Measurements from ENCODE around the gene TSG101. TPM values are rescaled to one million over a fixed set of nuclear protein-coding genes. Genes with fewer than 3 reads are reported as not detected.

Gene TSG101
- total RNA-seq, 2 donors from 2014 or later: 48.3 to 59.0 TPM

DNA sequence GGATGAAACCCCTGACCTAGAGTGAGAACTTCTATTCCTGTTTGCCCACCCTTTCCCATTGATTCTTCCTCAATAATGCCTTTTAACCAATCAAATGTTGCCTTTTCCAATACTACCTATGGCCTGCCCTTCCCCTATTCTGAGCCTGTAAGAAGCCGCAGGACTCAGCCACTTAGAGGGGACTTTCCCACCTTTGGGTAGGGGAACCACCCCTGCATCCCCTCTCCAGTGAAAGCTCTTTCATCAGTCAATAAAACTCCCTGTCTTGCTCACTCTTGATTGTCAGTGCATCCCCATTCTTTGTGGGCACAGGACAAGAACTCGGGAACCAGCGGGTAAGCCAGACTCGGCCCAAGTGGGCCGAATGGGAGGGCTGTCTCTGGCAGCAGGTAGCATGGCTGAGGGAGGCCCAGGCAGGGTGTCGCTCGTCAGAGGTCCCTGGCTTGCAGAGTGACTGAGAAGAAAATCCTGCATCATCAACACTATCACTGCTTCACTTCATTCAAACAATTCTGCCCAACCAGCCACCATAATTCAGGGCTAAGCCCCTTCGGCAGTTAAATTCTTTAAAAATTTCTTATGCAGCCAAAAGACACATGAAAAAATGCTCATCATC, 40.7 kb downstream of the TSG101 start:
- H3K27ac Mint-ChIP-seq: no peak overlapping the region

DNA sequence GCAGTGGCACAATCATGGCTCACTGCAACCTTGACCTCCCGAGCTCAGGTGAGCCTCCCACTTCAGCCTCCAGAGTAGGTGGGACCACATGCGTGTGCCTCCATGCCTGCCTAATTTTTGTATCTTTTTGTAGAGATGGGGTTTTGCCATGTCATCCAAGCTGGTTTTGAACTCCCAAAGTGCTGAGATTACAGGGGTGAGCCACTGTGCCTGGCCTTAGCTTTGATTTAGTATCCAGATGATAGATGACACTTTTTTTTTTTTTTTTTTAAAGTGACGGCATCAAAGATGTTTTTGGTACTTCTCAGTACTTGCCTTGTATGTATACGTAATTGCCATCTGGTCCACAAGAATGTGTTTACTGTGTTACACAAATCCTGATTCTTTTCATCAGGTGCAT, 47.7 kb downstream of the TSG101 start:
- Mint-ChIP-seq H3K27ac (no peak overlapping the region), H3K27me3 (ENCODE audit: low read depth) (no peaks in the 10 kb centered on the region), H3K36me3 (ENCODE audit: insufficient read depth in 2 of 2) (peaks cover 5 to 30% of the 10 kb centered on the region in 2 donors), H3K4me3 (no peak overlapping the region), H3K9me3 (no peaks in the 10 kb centered on the region), H3K4me1 (ENCODE audit: low read depth) (no peaks in the 10 kb centered on the region)
- no peak for DNase-seq
- ATAC-seq (replicated peaks in 1 of 2): no peak

More for the DNA sequence above, 40.7 kb downstream of the TSG101 start:
- Mint-ChIP-seq H3K9me3 (no peaks in the 10 kb centered on the region), H3K36me3 (ENCODE audit: insufficient read depth in 2 of 2) (peaks cover 4 to 33% of the 10 kb centered on the region in 2 donors), H3K4me1 (ENCODE audit: low read depth) (peaks cover 8% of the 10 kb centered on the region), H3K27me3 (ENCODE audit: low read depth) (no peaks in the 10 kb centered on the region), H3K4me3 (no peak overlapping the region)
- DNase-seq (no peak), ATAC-seq (replicated peaks in 1 of 2) (peak in 1 of 2 donors; percentile 36)

DNA sequence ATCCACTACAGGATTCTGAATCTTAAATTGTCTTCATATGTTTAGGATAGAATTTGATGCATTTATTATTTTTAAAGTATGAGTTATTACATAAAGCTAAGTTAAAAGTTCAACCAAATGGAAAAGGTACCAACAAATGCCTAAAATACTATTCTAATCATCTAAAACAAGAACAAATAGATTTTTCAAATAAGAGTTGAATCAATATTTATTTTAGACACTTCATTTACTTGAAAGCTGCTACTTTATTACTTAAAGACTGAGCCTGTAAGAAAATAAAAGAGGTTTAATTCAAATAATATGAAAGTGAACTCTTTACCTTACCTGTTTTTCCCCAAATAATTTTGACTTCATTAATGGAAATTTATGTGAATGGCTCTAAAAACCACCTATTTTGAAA, 54.2 kb downstream of the TSG101 start:
- Mint-ChIP-seq H3K4me1 (ENCODE audit: low read depth) (peaks cover 23% of the 10 kb centered on the region), H3K9me3 (no peaks in the 10 kb centered on the region), H3K27ac (no peak overlapping the region), H3K27me3 (ENCODE audit: low read depth) (no peaks in the 10 kb centered on the region), H3K4me3 (no peak overlapping the region), H3K36me3 (ENCODE audit: insufficient read depth in 2 of 2) (peaks cover 0 to 7% of the 10 kb centered on the region in 2 donors)
- DNase-seq: no peak
- no peak for ATAC-seq (replicated peaks in 1 of 2)

DNA sequence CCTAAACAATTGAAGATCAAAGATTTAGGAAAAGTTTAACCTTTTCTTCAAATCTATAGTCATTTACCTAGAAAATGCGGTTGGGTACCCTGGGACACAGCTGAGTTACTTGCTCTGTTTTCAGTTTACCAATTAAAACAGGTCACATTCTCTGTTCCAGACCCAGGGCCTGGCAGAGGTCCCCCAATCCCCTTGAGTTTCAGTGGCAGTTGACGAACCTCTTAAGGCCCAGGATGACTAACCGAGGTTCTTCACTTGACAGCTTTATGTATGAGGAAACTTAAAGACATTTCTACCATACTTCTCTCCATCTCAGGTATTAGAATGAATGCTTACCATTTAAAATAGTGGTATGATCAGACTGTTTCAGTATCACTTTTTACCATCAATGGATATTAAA, 54.7 kb downstream of the TSG101 start:
- Mint-ChIP-seq H3K9me3 (no peaks in the 10 kb centered on the region), H3K36me3 (ENCODE audit: insufficient read depth in 2 of 2) (peaks cover 0 to 4% of the 10 kb centered on the region in 2 donors), H3K27me3 (ENCODE audit: low read depth) (no peaks in the 10 kb centered on the region), H3K4me3 (no peak overlapping the region), H3K27ac (no peak overlapping the region), H3K4me1 (ENCODE audit: low read depth) (peaks cover 27% of the 10 kb centered on the region)
- DNase-seq (peak; percentile 38 to 46), ATAC-seq (replicated peaks in 1 of 2) (peak; percentile 89 to 92)

DNA sequence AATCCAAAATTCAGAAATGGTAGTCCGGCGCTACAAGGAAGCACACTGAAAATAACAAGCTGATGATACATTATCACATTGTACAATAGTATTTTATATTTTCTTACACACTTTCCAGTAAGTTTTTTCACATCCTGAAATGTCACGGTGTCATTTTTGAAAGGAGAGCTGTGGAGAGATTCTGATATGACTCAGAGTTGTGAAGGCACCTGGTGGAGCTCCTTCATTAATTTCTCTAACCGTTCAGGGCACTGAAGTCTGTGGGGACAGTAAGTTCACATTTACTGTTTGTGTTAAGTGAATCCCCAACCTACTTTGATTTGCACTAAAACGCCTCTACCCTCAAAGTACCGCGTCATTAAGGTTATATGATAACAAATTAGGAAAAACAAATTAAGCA, 57.8 kb downstream of the TSG101 start:
- ATAC-seq (replicated peaks in 1 of 2): no peak
- no peaks in the 10 kb centered on the region for H3K36me3 Mint-ChIP-seq (ENCODE audit: insufficient read depth in 2 of 2)
- H3K4me3 Mint-ChIP-seq: no peak overlapping the region
- no peak overlapping the region for H3K27ac Mint-ChIP-seq
- H3K27me3 Mint-ChIP-seq (ENCODE audit: low read depth): no peaks in the 10 kb centered on the region
- DNase-seq: no peak
- H3K9me3 Mint-ChIP-seq: no peaks in the 10 kb centered on the region
- H3K4me1 Mint-ChIP-seq (ENCODE audit: low read depth): peaks cover 27% of the 10 kb centered on the region

DNA sequence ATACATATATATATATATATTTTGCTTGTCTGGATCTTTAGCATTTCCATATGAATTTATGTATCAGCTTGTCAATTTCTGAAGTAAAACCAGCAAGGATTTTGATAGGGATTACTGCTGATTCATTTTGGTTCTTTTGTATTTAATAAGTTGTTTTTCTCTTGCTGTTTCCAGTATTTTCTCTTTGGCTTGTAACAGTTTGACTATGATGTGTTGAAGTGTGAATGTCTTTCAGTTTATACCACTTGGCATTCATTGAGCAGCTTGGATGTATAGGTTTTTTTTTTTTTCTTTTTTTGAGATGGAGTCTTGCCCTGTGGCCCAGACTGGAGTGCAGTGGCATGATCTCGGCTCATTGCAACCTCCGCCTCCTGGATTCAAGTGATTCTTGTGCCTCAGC, 58.7 kb downstream of the TSG101 start:
- Mint-ChIP-seq H3K4me3 (peak overlapping the region; percentile 24 to 27), H3K27ac (no peak overlapping the region), H3K36me3 (ENCODE audit: insufficient read depth in 2 of 2) (no peaks in the 10 kb centered on the region), H3K27me3 (ENCODE audit: low read depth) (no peaks in the 10 kb centered on the region), H3K4me1 (ENCODE audit: low read depth) (peaks cover 27% of the 10 kb centered on the region), H3K9me3 (no peaks in the 10 kb centered on the region)
- DNase-seq (no peak), ATAC-seq (replicated peaks in 1 of 2) (peak; percentile 61 to 65)

DNA sequence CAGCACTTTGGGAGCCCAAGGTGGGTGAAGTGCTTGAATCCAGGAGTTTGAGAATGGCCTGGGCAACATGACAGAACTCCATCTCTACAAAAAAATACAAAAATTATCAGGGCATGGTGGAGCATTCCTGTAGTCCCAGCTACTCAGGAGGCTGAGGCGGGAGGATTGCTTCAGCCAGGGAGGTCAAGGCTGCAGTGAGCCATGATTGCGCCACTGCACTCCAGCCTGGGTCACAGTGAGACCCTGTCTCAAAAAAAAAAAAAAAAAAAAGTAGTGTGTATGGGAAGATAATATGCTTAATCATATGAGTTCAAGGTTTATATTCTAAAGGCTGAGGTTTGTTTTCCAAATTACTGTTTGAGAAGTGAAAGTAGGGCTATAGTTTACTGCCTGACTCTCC, 60.3 kb downstream of the TSG101 start:
- Mint-ChIP-seq H3K9me3 (no peaks in the 10 kb centered on the region), H3K4me1 (ENCODE audit: low read depth) (peaks cover 18% of the 10 kb centered on the region), H3K4me3 (no peak overlapping the region), H3K27me3 (ENCODE audit: low read depth) (no peaks in the 10 kb centered on the region), H3K36me3 (ENCODE audit: insufficient read depth in 2 of 2) (no peaks in the 10 kb centered on the region), H3K27ac (no peak overlapping the region)
- ATAC-seq (replicated peaks in 1 of 2): no peak
- no peak for DNase-seq

DNA sequence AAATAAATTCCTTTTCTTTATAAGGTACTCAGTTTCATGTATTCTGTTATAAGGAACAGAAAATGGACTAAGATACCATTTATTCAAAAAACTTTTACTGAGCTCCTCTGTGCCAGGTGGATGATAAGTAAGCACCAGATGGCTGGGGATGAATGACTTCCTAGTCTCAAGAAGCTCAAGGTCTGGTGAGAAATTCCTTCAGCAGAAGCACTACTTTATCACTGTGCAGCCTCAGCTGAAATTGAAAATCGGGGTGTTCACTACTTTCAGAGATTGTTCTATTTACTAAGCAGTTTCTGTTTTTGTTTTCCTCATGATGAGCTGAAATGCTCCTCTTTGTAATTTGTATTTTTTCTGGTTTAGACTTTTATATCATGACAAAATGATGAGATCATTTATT, 63.3 kb downstream of the TSG101 start:
- no peaks in the 10 kb centered on the region for H3K36me3 Mint-ChIP-seq (ENCODE audit: insufficient read depth in 2 of 2)
- ATAC-seq (replicated peaks in 1 of 2): no peak
- H3K4me3 Mint-ChIP-seq: no peak overlapping the region
- no peaks in the 10 kb centered on the region for H3K27me3 Mint-ChIP-seq (ENCODE audit: low read depth)
- peaks cover 10% of the 10 kb centered on the region for H3K4me1 Mint-ChIP-seq (ENCODE audit: low read depth)
- H3K9me3 Mint-ChIP-seq: no peaks in the 10 kb centered on the region
- no peak for DNase-seq
- H3K27ac Mint-ChIP-seq: no peak overlapping the region

DNA sequence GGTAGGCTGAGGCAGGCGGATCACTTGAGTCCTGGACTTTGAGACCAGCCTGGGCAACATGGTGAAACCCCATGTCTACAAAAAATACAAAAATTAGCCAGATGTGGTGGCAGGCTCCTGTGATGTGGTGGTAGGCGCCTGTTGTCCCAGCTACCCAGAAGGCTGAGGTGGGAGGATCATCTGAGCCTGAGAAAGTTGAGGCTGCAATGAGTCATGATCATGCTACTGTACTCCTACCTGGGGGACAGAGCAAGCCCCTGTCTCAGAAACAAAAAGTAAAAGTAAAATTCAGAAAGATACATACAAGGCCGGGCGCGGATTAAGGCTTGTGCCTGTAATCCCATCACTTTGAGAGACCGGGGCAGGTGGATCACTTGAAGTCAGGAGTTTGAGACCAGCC, 64.8 kb downstream of the TSG101 start:
- peak in 1 of 2 donors; percentile 35 for DNase-seq
- no peak overlapping the region for H3K4me3 Mint-ChIP-seq

DNA sequence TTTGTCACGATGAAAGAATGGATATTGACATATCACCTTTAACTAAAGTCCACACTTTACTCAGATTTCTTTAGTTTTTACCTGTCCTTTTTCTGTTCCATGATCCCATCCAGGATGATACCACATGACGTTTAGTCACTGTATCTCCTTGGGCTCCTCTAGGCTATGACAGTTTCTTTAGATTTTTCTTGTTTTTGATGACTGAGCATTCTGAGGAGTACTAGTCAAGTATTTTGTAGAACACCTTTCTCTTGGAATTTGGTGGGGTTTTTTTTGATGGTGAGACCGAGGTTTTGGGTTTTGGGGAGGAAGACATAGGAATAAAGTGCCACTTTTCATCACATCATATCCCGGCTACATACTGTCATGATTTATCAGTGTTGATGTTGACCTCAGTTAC, 67.1 kb downstream of the TSG101 start:
- ATAC-seq (replicated peaks in 1 of 2) (no peak), DNase-seq (no peak)
- Mint-ChIP-seq H3K27ac (no peak overlapping the region), H3K9me3 (no peaks in the 10 kb centered on the region), H3K4me1 (ENCODE audit: low read depth) (no peaks in the 10 kb centered on the region), H3K36me3 (ENCODE audit: insufficient read depth in 2 of 2) (no peaks in the 10 kb centered on the region), H3K4me3 (no peak overlapping the region), H3K27me3 (ENCODE audit: low read depth) (peaks cover 8% of the 10 kb centered on the region)

More for the DNA sequence above, 64.8 kb downstream of the TSG101 start:
- no peaks in the 10 kb centered on the region for H3K36me3 Mint-ChIP-seq (ENCODE audit: insufficient read depth in 2 of 2)
- no peaks in the 10 kb centered on the region for H3K27me3 Mint-ChIP-seq (ENCODE audit: low read depth)
- no peak overlapping the region for H3K27ac Mint-ChIP-seq
- peak; percentile 80 to 85 for ATAC-seq (replicated peaks in 1 of 2)
- H3K4me1 Mint-ChIP-seq (ENCODE audit: low read depth): no peaks in the 10 kb centered on the region
- no peaks in the 10 kb centered on the region for H3K9me3 Mint-ChIP-seq

DNA sequence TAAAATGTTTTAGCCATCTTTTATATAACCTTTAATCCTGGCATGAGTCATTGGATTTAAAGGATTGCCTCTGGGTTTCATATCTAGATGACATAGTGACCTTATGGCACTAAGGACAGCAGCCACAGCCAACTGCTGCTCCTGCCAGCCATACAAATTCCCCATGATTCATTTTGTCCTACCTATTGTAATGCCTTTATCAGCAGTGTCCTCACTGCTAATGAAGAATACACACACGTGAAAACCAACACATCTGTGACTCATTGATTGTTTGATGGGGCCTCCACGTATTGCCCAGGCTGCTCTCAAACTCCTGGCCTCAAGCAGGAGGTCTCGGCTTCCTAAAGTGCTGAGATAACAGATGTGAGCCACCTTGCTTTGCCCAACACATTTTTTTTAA, 69.3 kb downstream of the TSG101 start:
- H3K9me3 Mint-ChIP-seq: no peaks in the 10 kb centered on the region
- DNase-seq: no peak
- H3K36me3 Mint-ChIP-seq (ENCODE audit: insufficient read depth in 2 of 2): no peaks in the 10 kb centered on the region
- H3K4me3 Mint-ChIP-seq: no peak overlapping the region
- no peak for ATAC-seq (replicated peaks in 1 of 2)
- H3K27ac Mint-ChIP-seq: no peak overlapping the region
- H3K27me3 Mint-ChIP-seq (ENCODE audit: low read depth): peaks cover 8% of the 10 kb centered on the region
- no peaks in the 10 kb centered on the region for H3K4me1 Mint-ChIP-seq (ENCODE audit: low read depth)

DNA sequence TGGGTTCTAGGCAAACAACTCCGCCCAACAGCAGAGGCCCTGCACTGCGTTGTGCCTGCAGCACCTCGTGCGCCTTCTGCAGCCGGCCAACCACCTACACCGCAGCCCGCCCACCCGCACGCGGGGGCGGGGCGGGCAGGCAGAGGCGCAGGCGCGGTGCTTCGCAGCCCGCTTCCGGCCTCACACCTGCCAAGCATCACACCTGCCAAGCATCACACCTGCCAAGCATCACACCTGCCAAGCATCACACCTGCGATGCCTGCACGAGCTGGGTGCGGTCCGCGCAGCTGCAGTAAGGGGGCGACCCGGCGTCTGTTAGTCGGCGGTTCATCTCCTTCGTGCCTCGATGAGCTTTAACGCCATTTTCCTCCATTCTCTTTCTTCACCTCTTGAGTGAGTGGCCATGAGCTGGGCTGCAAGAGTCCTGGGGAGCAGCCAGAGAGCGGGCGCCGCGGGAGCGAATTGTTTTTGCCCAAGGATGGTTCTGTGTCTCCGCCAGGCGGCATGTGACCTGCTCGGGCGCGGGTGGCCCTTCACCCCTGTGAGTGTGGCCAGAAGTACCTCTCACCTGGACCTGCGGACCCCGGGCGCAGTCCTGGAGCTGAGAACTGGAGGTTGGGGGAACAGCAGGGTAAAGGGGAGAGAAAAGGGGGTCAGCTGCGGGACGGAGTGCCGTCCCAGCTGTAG, 70.9 kb downstream of the TSG101 start, which contains the start of gene LDHAL6A:
TSS of gene LDHAL6A (plus strand) at position 171 of the 687 bp plus-strand sequence. CDS start 825 bp downstream, outside the sequence.
- Mint-ChIP-seq H3K27me3 (ENCODE audit: low read depth) (peaks cover 8% of the 10 kb centered on the region), H3K36me3 (ENCODE audit: insufficient read depth in 2 of 2) (no peaks in the 10 kb centered on the region), H3K4me1 (ENCODE audit: low read depth) (no peaks in the 10 kb centered on the region), H3K9me3 (no peaks in the 10 kb centered on the region), H3K4me3 (no peak within 1 kb of the TSS), H3K27ac (no peak within 1 kb of the TSS)
- DNase-seq (no peak), ATAC-seq (replicated peaks in 1 of 2) (no peak)

DNA sequence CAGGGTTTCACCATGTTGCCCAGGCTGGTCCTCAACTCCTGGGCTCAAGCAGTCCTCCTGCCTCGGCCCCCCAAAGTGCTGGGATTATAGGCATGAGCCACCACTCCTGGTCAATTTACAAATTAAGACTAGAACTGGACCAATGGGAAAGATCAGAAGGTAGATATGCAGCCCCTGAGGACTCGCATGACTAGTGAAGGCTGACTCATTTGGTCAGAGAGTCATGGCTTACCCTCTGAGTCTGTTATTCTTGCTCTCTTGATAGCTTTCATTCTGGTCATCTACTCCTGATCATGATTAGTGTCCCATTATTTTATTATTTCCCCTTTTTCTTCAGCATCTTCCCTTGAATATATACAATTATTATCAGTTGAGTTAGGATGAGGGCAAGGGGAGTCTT, 73.8 kb downstream of the TSG101 start:
- no peak overlapping the region for H3K4me3 Mint-ChIP-seq
- H3K27me3 Mint-ChIP-seq (ENCODE audit: low read depth): peaks cover 8% of the 10 kb centered on the region
- no peak for ATAC-seq (replicated peaks in 1 of 2)
- no peak overlapping the region for H3K27ac Mint-ChIP-seq
- DNase-seq: no peak
- no peaks in the 10 kb centered on the region for H3K9me3 Mint-ChIP-seq
- no peaks in the 10 kb centered on the region for H3K4me1 Mint-ChIP-seq (ENCODE audit: low read depth)
- no peaks in the 10 kb centered on the region for H3K36me3 Mint-ChIP-seq (ENCODE audit: insufficient read depth in 2 of 2)

DNA sequence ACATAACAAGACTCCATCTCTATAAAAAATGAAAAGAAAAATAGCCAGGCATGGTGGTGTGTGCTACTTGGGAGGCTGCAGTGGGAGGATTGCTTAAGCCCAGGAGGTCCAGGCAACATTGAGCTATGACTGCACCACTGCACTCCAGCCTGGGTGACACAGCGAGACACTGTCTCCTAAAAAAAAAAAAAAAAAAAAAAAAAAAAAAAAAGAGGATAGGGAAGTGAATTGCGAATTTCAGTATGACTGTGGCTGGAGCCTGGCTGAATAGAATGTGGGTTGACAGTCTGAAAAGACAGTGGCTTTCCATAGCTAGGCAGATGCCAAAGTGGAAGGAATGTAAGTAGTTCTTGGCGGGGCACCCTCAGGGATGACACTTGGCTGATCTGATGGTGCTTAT, 77.5 kb downstream of the TSG101 start:
- H3K27me3 Mint-ChIP-seq (ENCODE audit: low read depth): peaks cover 5% of the 10 kb centered on the region
- no peaks in the 10 kb centered on the region for H3K36me3 Mint-ChIP-seq (ENCODE audit: insufficient read depth in 2 of 2)
- no peak overlapping the region for H3K27ac Mint-ChIP-seq
- H3K4me3 Mint-ChIP-seq: no peak overlapping the region
- DNase-seq (no peak), ATAC-seq (replicated peaks in 1 of 2) (no peak)
- no peaks in the 10 kb centered on the region for H3K4me1 Mint-ChIP-seq (ENCODE audit: low read depth)
- H3K9me3 Mint-ChIP-seq: no peaks in the 10 kb centered on the region

Data from activated T-cell treated with anti-CD3 and anti-CD28 coated beads, Interleukin-2, amount 50 U/mL, for 72 hours (primary cell).